GM11168 (cell line): ENCODE data around the gene UBE2O.
"Not testable (repeated sequence)": the region's sequence is repeated elsewhere in the genome, so short reads cannot be mapped to it uniquely, and the experiment has no call there.

Source experiments
- in situ Hi-C: fragments of 300-500 bp; cut with MboI; formaldehyde crosslinking; loops from one replicate; pipeline ENCODE4 v1.12.0; 2022; ENCODE audit warnings: low sequenced_read_pairs; ENCODE audit not compliant: unreplicated experiment

Gene UBE2O

DNA sequence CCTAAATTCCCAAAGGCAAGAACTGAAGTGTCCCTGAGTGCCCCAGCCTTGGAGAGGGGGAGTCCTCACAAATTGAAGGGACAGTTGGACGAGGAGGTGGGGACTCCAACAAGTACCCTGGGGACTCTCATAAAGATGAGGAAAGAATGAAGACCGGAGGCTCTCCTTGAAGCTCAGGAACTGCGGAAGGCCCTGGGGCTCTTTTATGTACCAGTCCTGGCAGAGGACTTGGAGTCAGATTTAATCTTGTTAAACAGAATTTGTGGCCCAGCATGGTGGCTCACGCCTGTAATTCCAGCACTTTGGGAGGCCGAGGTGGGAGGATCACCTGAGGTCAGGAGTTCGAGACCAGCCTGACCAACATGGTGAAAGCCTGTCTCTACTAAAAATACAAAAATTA, 93.2 kb downstream of the UBE2O start:
- in situ Hi-C loops: not testable (repeated sequence)

GRCh38 chr17:76359375-76359774, 93.6 kb downstream of the UBE2O start:
- in situ Hi-C loops: no loop called here

- in situ Hi-C loops: no loop called here
These were observed 95.3 kb downstream of the UBE2O start for GRCh38 chr17:76357597-76358158.

GRCh38 chr17:76356803-76357456, 96.0 kb downstream of the UBE2O start:
- in situ Hi-C loops: no loop called here

GRCh38 chr17:76354747-76355310, 98.1 kb downstream of the UBE2O start:
- in situ Hi-C loops: no loop called here

GRCh38 chr17:76354317-76354729, 98.6 kb downstream of the UBE2O start:
- in situ Hi-C loops: no loop called here

GRCh38 chr17:76353599-76354316, 99.2 kb downstream of the UBE2O start, which contains the start of gene PRPSAP1:
TSS of gene PRPSAP1 (minus strand) at chr17:76353916. CDS start at chr17:76353703, 213 bp downstream.
- in situ Hi-C loops: no loop called here

- in situ Hi-C loops: no loop called here
These were observed 99.9 kb downstream of the UBE2O start for GRCh38 chr17:76353004-76353598.

DNA sequence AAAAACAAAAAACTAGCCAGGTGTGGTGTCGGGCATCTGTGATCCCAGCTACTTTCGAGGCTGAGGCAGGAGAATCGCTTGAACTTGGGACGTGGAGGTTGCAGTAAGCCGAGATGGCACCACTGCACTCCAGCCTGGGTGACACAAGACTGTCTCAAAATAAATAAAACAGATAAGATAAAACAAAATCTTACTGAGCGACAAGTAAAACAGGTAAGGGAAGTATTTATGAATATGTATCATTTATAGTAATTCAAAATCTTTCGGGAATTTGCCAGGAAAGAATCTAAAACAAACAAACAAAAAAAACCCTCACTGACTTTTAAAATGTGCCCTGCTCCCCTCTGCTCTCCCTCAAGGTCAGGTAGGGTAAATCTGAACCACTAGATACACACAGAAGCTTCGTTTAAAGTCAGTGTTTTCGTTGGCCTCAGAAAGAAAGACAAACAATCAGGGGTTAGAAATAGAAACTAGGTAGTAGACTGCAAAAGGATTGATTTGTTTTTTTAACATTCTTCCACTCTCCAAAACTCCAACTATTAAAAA, 101.4 kb downstream of the UBE2O start:
- in situ Hi-C loops: no loop called here

DNA sequence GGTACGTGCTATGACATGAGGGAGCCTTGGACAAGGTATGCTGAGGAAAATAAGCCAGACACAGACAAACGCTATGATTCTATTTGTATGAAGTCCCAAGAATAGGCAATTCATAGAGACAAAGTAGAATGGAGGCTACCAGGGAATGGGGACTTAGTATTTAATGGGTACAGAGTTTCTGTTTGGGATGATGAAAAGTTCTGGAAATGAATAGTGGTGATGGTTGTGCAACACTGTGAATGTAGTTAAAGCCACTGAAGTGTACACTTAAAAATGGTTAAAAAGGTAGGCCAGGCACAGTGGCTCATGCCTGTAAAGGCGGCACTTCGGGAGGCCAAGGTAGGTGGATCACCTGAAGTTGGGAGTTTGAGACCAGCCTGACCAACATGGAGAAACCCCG, 102.5 kb downstream of the UBE2O start:
- in situ Hi-C loops: no loop called here

DNA sequence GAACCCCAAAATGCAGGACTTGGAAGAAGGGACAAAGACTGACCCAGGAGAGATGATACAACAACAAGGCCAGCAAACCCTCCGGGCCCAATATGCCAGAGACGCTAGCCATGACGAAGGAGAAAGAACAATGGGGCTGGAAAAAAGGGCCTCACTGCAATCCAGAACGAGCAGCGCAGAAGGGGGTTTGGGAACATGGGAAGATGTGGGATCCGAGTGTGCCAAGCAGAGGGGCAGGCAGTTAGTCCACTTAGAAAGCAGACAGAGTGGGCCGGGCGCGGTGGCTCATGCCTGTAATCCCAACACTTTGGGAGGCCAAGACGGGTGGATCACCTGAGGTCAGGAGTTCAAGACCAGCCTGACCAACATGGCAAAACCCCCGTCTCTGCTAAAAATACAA, 106.0 kb downstream of the UBE2O start:
- in situ Hi-C loops: not testable (repeated sequence)

- in situ Hi-C loops: no loop called here
These were observed 107.5 kb downstream of the UBE2O start for GRCh38 chr17:76345377-76345974.

DNA sequence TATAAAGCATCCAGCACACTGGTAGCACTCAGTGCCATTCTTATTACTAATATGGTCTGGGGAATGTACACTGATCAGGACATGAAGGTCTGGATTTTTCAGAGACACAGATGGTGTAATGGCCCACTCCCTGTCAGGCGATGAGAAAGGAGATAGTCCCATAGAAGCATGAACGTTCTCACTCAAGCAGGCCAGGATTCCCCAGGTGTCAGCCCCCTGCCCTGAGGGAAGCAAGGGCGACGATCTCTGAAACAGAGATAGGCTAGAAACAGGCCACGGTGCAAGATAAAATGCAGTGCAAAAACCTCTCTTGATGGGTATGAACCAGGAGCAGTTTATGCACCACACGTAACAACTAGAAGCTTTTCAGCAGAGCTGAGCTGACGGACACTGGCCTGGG, 109.8 kb downstream of the UBE2O start:
- in situ Hi-C loops: no loop called here

DNA sequence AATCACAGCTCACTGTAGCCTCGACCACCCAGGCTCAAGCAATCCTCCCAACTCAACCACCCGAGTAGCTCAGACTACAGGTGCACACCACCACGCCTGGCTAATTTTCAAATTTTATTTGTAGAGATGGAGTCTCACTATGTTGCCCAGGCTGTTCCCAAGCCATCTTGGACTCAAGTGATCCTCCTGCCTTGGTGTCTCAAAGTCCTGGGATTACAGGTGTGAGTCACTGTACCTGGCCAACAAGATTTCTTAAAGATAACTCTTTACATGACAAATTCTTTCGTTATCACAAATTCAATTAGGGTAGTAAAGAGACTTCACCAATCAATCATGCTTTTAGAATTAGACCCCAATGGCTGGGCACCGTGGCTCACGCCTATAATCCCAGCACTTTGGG, 111.7 kb downstream of the UBE2O start:
- in situ Hi-C loops: no loop called here
